Lung (tissue), 12 donors: Measurements from ENCODE around the gene SUPT4H1. TPM values are rescaled to one million over a fixed set of nuclear protein-coding genes. Genes with fewer than 3 reads are reported as not detected.
A peak's percentile ranks its signal among the peaks of the same experiment; 100 is the strongest.

Experiments
- ATAC-seq: fragments of 200-7000 bp; cut with Tn5 transposase; one replicate; pipeline ENCODE4 v1.9.1; 2020; ENCODE audit warnings: moderate number of reproducible peaks; ENCODE audit not compliant: insufficient read depth, low FRiP score
- DNase-seq, 3 donors: peaks; one replicate each; pipeline ENCODE4 v3.0.0-alpha.2; 2013 to 2017
- H3K27ac ChIP-seq, 2 donors: one replicate each; pipeline ENCODE4 v1.5.1; 2013; ENCODE audit warnings: mild to moderate bottlenecking in 2 of 2, moderate library complexity in 2 of 2, control low read depth in 1 of 2, inconsistent platforms in 1 of 2, low read depth in 1 of 2, low read length in 1 of 2
- H3K27me3 ChIP-seq, 3 donors: one replicate each; pipeline ENCODE4 v1.5.1; 2013; ENCODE audit warnings: low read length in 2 of 3; ENCODE audit not compliant: control insufficient read depth in 3 of 3, insufficient read depth in 3 of 3
- H3K36me3 ChIP-seq, 4 donors: one replicate each; pipeline ENCODE4 v1.5.1; 2013; ENCODE audit warnings: low read length in 4 of 4, mild to moderate bottlenecking in 1 of 4, moderate library complexity in 1 of 4; ENCODE audit not compliant: control insufficient read depth in 4 of 4, insufficient read depth in 4 of 4
- H3K4me1 ChIP-seq, 5 donors: one replicate each; pipeline ENCODE4 v1.5.1; 2013; ENCODE audit warnings: low read length in 5 of 5, mild to moderate bottlenecking in 2 of 5, moderate library complexity in 1 of 5; ENCODE audit not compliant: control insufficient read depth in 5 of 5, insufficient read depth in 5 of 5
- H3K4me3 ChIP-seq: one replicate; pipeline ENCODE4 v1.5.1; 2013; ENCODE audit warnings: mild to moderate bottlenecking, control low read depth, moderate library complexity
- H3K9ac ChIP-seq, 2 donors: one replicate each; pipeline ENCODE4 v1.5.1; 2013; ENCODE audit warnings: low read length in 2 of 2, control low read depth in 1 of 2; ENCODE audit not compliant: insufficient read depth in 1 of 2
- H3K9me3 ChIP-seq, 4 donors: one replicate each; pipeline ENCODE4 v1.5.1; 2013; ENCODE audit warnings: low read length in 3 of 4, mild to moderate bottlenecking in 1 of 4, moderate library complexity in 1 of 4; ENCODE audit not compliant: control insufficient read depth in 4 of 4, insufficient read depth in 3 of 4
- WGBS, 2 donors: extraction: QIAGEN DNeasy Blood & Tissue Kit; methylation state at CpG; one replicate each; pipeline ENCODE4 v1.1.7; 2013; 5-methylcytosine and 5-hydroxymethylcytosine counted together
- polyA plus RNA-seq, 2 donors: library from polyadenylated mRNA; stranded (reverse); fragments of 200-250 nt; gene quantifications; one replicate each; pipeline ENCODE4 v1.2.1, GENCODE V29; 2013
- total RNA-seq, 2 donors: library from RNA; depleted of rRNA in 1 of 2; stranded (reverse); fragments of >200 nt in 1 of 2; gene quantifications; one replicate each; pipeline ENCODE4 v1.2.1, GENCODE V29; 2014 to 2021
- TF ChIP-seq, protein P1 (sequence below): IDR thresholded peaks from 2 replicates; pipeline ENCODE4 v1.5.1; 2012; ENCODE audit warnings: mild to moderate bottlenecking; ENCODE audit errors: control extremely low read depth, extremely low read depth
- donor health status: control.
- donor health status: control.
- donor health status: Bipolar disorder and iron deficiency.
- donor health status: healthy.
- donor health status: DM: yes; HTN: yes; CAD: no.

The SUPT4H1 gene
- total and polyA plus RNA-seq, 4 donors: 54.6 to 97.5 (median 67.4) TPM

DNA sequence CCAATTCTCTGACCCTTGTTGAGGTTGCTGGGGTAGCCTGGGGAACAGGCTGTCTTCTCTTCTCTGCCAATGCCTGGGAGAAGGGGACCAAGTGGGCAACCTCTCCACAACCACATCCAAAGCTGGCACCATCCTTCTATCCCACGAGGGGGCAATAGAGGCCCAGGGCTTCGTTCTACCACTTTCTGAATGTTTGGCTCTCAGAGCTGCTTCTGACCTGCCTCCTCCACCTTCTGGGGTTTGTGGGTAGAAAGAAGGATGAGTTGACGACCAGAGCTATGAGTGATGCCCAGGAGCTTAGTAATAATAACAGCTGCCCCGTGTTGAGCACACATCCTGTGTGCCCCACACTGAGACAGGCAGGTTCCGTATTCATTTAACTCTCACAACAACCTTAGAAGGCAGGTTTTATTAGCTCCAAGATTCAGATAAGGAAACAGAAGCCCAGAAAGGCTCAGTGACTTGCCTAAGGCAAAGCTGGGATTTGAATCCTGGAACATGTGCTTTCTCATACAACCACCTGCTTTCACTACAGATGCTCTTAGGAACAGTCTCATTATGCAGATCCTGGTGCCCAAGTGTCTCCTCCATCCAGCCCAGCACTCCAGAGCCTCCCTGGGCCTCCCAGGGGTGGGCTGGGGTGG lies 34.5 kb downstream of the SUPT4H1 start:
- Histone ChIP-seq H3K27ac (no peak overlapping the region), H3K36me3 (peaks cover 0 to 4% (median 0%) of the 10 kb centered on the region in 4 donors), H3K9me3 (no peaks in the 10 kb centered on the region), H3K9ac (no peak overlapping the region), H3K4me3 (no peak overlapping the region), H3K27me3 (no peaks in the 10 kb centered on the region), H3K4me1 (no peaks in the 10 kb centered on the region)
- 21 to 25% methylated on average over 5 of the region's 5 CpGs for whole genome bisulfite sequencing, 2 donors
- ATAC-seq (peak; percentile 71), DNase-seq (peak; percentile 52 to 58 (median 54))
- TF ChIP-seq, protein P1, sequence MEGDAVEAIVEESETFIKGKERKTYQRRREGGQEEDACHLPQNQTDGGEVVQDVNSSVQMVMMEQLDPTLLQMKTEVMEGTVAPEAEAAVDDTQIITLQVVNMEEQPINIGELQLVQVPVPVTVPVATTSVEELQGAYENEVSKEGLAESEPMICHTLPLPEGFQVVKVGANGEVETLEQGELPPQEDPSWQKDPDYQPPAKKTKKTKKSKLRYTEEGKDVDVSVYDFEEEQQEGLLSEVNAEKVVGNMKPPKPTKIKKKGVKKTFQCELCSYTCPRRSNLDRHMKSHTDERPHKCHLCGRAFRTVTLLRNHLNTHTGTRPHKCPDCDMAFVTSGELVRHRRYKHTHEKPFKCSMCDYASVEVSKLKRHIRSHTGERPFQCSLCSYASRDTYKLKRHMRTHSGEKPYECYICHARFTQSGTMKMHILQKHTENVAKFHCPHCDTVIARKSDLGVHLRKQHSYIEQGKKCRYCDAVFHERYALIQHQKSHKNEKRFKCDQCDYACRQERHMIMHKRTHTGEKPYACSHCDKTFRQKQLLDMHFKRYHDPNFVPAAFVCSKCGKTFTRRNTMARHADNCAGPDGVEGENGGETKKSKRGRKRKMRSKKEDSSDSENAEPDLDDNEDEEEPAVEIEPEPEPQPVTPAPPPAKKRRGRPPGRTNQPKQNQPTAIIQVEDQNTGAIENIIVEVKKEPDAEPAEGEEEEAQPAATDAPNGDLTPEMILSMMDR: peak; percentile 56

DNA sequence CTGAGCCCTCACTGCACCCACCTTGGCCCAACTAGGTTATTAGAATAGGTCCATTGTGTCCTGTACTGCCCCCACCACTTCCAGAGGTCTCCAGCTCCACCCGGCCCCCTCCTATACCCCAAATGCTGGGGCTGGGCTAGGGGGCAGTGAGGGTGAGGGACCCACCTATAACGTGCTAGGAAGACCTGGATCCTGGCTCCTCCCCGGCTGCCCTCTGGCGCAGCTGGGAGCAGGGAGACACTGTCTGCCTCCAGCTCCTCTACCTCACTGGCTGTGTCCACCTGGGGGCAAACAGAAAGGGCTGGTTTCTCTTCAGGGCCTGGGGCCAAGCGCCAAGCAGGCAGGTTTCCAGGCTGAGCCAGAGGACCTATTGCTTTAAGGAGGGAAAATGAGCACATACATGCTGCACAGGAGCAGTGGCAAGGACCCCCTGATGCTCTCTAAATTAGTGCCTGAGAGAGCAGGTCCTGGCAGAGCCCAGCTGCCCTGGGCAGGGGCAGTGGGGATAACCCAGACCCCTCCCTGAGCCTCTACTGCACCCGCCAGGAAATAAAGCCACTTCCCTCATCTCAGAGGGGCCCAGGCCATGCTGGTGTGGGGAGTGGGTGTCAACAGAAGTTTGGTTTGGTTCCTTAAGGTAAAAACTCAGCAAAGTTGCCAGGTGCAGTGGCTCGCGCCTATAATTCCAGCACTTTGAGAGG lies 35.6 kb downstream of the SUPT4H1 start:
- no peaks in the 10 kb centered on the region for H3K4me1 ChIP-seq
- no peak overlapping the region for H3K27ac ChIP-seq
- ATAC-seq: no peak
- no peaks in the 10 kb centered on the region for H3K27me3 ChIP-seq
- H3K9me3 ChIP-seq: no peaks in the 10 kb centered on the region
- WGBS, 2 donors: 88 to 89% methylated on average over 8 of the region's 8 CpGs
- TF ChIP-seq, protein P1: no peak
- no peak overlapping the region for H3K4me3 ChIP-seq
- H3K36me3 ChIP-seq: peaks cover 0 to 4% (median 0%) of the 10 kb centered on the region in 4 donors
- DNase-seq: peak in 1 of 3 donors; percentile 7
- H3K9ac ChIP-seq: no peak overlapping the region

DNA sequence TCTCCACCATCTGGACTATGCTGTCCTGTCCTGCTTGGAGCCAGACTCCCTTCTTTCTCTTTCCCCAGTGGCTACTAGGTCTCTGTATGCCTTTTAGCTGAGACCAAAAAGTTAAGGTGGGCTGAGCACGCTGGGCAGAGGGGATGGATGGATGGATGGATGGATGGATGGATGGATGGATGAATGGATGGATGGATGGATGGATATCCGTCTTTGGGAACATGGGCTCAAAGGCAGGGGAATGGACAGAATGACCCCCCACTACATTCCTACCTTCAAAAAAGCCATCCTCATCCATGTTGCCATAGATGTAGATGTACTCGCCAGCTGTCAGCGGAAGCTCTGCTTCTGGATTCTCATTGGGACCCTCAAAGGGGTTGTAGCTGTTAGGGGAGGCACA lies 36.3 kb downstream of the SUPT4H1 start:
- no peak overlapping the region for H3K4me3 ChIP-seq
- DNase-seq (peak in 1 of 3 donors; percentile 4), ATAC-seq (no peak)
- H3K9me3 ChIP-seq: no peaks in the 10 kb centered on the region
- H3K36me3 ChIP-seq: peaks cover 0 to 7% (median 0%) of the 10 kb centered on the region in 4 donors
- 91 to 98% methylated on average over 4 of the region's 4 CpGs for WGBS, 2 donors
- no peak overlapping the region for H3K27ac ChIP-seq
- H3K27me3 ChIP-seq: no peaks in the 10 kb centered on the region
- TF ChIP-seq, protein P1: no peak
- no peaks in the 10 kb centered on the region for H3K4me1 ChIP-seq
- H3K9ac ChIP-seq: no peak overlapping the region
